Bone marrow (tissue), 2 donors: ENCODE data around the gene PRIMPOL.
A peak's percentile ranks its signal among the peaks of the same experiment; 100 is the strongest.
"Not testable (repeated sequence)": the region's sequence is repeated elsewhere in the genome, so short reads cannot be mapped to it uniquely, and the experiment has no call there.

ENCODE experiments used
- DNase-seq, 2 donors: peaks; one replicate each; lab custom pipeline; 2025; lab: John Stamatoyannopoulos, UW

Gene PRIMPOL

DNA sequence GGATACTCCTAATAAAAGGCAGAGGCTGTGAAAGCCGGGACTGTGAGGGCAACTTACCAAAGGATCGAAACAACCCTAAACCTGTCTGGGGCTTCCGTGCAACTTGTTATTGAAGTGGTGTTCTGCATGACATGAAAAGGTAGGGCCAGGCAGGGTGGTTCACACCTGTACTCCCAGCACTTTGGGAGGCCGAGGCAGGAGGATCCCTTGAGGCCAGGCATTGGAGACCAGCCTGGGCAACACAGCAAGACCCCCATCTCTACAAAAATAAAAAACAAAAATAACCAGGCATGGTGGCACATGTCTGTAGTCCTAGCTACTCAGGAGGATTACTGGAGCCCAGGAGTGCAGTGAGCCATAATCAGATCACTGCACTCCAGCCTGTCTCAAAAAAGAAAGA is 12.6 kb upstream of the PRIMPOL start:
- no peak for DNase-seq

- DNase-seq: no peak
Measured at GRCh38 chr4:184641022-184641421, 8.5 kb upstream of the PRIMPOL start.

DNA sequence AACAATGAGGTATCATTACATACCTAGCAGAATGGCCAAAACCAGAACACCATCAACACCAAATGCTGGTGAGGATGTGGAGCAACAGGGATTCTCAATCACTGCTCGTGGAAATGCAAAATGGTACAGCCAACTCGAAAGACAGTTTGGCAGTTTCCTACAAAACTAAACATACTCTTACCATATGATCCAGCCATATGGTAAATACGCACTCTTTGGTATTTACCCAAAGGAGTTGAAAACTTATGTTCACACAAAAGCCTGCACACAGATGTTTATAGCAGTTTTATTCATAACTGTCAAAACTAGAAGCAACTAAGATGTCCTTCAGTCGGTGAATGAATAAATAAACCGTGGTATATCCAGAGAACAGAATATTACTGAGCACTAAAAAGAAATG is 8.1 kb upstream of the PRIMPOL start:
- DNase-seq: no peak

DNA sequence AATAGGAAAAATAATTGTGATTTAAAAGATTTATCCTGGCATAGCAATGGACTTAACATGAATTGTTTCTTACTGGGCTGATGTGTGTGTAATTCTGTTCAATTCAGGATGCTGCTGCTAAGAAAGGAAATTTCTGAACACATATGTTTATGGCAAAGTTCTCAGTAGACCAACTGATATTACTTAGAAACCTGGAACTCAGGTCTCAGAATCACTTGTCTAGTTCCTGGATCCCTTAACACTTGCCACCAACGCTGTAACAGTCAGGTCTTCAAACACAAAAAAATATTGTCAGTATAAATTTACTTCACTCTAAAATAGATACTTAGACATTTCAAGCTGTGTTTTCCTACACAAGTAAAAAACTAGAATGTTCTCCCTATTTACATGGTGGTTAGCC is 5.8 kb upstream of the PRIMPOL start:
- no peak for DNase-seq

DNA sequence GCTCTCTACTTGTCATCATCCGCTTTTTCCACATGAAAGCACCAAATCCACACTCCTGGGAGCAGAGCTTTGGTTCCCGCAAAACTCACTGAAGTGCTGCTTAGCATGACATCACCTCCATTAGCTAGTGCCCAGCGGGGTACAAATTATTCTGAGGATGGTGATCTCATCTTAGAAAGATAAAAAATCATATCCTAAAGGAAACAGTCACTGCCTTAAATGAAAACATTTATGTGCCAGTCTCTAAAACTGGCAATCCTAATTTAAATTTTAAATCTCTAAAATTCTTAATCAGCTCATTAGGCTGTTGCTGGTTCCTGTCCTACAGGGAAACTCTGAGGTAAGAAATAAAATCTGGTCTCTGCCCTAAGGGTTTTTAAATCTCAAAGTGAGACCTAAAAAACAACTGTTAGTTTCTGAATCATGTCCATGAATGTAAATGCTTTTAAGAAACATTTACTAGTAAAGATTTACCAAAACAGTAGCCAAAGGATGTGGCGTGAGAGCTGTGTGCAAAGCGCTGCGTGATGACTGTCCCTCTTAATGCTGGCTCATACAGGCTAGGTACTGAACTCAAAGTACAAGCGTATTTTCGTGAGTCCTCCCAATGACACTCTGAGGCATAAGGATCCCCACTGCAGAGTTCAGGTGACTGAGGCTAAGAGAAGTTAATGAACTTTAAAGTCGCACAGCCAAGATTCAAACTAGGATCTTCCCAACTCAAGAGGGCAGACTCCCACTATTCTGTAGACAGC is 4.8 kb upstream of the PRIMPOL start:
- no peak for DNase-seq

DNA sequence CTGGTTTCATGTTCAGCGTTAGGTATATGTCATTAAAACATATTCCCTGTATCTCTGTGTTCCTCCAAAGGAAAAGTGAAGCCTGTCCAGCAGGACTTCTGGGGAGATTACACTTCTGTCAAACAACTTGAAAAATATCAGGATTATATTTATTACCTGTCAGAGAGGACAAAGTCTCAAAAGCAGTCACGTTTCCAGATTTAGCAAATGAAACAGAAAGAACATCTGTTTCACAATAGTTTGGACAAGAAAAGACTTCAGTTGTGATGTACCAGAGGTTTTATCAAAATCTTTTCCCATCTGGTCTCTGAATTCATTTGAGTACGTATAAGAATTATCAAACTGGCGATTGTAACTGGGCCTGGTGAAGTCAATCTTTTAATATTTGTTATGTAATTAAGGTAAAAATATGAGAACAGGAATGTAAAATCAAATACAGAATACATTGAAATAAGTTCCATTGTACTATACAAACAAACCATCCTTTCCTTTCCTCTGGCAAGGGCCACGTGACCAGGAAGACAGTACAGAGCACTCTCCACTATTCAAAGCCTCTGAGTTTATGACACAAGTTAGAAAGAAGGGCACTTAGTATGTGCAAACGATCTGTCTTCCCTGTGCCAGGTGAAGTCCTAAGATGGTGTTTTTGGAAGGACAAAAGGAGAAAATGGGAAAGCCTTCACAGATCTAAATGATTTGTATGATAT is 3.5 kb upstream of the PRIMPOL start:
- no peak for DNase-seq

DNA sequence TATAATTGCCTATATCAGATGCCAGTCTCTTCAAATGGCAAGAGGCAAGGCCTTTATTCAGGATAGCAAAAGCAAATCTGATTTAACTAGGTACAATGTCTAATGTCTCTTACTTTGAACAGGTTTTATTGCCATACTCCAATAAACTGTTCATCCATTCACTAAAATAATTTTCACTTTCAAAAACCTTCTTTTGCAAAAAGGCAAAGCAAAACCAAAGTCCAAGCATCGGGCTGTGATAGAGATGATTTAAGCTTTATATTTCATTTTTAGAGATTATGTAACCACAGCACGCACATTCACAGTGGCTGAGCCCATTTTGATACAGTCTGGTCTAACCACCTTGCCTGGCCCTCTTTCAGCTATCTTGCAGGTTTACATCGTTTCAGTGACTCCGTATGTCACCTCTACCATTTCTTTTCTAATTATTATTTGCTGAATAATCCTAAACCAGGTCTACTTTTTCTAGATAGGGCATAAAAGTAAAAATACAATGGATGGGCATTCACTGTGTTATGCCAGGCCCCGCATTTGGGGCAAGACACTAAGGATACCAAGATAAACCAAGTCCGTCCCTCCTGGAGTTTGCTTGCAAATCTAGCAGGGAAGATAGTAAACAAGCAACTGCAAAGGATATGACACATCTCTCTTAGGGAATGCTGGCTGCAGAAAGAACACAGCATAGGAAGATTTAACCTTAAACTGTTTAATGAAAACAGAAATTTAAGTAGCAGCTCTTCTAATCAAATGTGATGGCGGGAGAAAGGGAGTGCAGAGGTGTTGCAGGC is 2.1 kb upstream of the PRIMPOL start:
- DNase-seq: no peak

- no peak for DNase-seq
Measured at GRCh38 chr4:184648054-184648312, 1.6 kb upstream of the PRIMPOL start.

- peak in 1 of 2 donors; percentile 61 for DNase-seq
Measured at GRCh38 chr4:184648313-184649025, 1.1 kb upstream of the PRIMPOL start.

GRCh38 chr4:184649971-184650855 is 675 bp downstream of the PRIMPOL start:
- no peak for DNase-seq

- no peak for DNase-seq
Measured at GRCh38 chr4:184651899-184652298, 2.4 kb downstream of the PRIMPOL start.

DNA sequence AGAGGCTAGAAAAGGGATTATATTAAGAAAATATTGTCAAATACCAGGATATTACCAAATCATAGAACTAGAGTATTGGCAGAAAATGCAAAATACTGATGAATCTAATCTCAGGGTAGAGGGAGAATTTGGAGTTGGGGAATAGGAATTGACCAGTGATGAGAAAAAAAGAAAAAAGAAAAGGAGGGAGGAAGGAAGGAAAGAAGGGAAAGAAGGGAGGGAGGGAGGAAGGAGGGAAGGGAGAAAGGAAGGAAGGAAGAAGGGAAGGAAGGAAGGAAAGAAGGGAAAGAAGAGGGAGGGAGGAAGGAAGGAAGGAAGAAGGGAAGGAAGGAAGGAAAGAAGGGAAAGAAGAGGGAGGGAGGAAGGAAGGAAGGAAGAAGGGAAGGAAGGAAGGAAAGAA is 3.1 kb downstream of the PRIMPOL start:
- not testable (repeated sequence) for DNase-seq

DNA sequence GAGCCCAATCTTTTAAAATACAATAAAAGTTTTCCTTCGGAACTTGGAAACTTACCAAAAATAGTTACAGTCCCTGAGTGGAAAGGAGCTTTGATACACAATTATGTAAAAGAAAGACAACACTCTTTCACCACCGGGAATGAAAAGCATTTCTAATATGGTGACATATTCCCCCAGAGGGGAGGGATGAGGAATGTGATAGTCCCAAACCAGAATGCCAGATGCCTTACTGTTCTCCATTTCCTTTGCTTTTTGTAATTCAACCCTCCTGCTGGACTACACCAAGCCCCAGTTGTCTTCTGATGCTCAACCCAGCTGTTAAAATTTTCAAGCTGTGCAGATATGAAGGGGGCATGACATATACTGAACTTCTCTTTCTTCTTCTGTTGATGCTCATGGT is 4.1 kb downstream of the PRIMPOL start:
- no peak for DNase-seq

DNA sequence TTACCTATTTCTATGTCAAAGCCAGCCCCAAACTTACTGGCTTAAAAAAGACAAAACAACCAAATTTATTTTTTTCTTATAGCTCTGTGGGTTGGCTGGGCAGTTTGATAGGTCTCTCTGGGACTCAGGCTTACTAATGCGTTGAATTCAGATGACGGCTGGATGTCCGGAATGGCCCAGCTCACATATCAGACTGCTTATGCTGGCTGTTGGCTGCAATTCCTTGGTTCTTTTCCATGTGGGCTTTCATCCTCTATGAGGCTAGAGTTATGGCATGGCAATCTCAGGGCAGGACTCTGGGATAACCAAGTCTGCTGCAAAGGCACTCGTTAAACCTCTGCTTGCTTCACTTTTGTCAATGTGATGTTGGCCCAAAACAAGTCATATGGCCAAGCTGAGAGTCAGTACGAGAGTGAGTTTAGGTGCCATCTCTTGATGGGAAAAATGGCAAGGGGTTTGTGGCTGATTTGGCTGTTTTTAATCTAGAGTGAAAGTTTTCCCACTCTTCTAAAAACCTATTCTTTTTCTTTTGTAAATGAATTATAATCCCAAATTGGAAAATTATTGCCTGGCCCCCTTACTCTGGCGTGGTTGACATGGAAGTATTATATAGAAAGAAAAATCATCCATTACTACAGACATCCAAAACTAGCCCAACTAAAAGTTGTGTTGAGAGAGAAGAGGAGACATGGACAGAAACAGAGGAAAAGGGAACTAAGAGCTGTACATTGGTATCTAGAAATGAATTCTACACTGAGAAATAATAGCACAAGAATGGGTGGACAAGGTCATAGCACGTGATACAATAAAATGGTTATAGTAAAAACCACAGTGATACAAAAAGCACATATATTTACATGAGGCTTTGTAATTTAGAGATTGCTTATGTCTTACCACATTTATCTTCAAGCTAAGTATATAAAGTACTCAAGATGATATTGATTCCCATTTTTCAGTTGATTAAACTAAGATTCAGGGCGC is 6.6 kb downstream of the PRIMPOL start:
- DNase-seq: no peak

- DNase-seq: no peak
Measured at GRCh38 chr4:184657144-184657543, 7.6 kb downstream of the PRIMPOL start.

DNA sequence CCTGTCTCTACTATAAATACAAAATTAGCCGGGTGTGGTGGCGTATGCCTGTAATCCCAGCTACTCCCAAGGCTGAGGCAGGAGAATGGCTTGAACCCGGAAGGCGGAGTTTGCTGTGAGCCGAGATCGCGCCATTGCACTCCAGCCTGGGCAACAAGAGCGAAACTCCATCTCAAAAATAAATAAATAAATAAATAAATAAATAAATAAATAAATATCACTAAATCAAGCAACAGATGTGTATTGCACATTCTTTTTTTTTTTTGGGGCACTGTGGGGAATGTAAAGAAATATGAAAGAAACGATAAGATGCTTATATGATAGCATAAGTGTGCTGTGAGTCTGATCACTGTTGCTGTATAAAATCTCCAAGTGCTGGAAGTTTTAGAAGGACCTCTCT is 8.3 kb downstream of the PRIMPOL start:
- DNase-seq: not testable (repeated sequence)

- no peak for DNase-seq
Measured at GRCh38 chr4:184660978-184661377, 11.4 kb downstream of the PRIMPOL start.

GRCh38 chr4:184662236-184662635 is 12.7 kb downstream of the PRIMPOL start:
- DNase-seq: peak in 1 of 2 donors; percentile 12

- no peak for DNase-seq
Measured at GRCh38 chr4:184664445-184665210, 15.1 kb downstream of the PRIMPOL start.
